Activated naive CD8-positive, alpha-beta T cell treated with anti-CD3 and anti-CD28 coated beads, Interleukin-2, amount 50 U/mL, for 24 hours (primary cell): ENCODE data around the gene SLC48A1.

Source experiments
- ATAC-seq: fragments of 150-1000 bp; cut with Tn5 transposase; one replicate; pipeline ENCODE4 v1.10.0; 2021
- DNase-seq: peaks from one replicate; pipeline ENCODE4 v3.0.0; 2021
- H3K27ac Mint-ChIP-seq: one replicate; pipeline ENCODE4 v1.8.0; 2021; ENCODE audit warnings: mild to moderate bottlenecking, mixed read lengths
- H3K27me3 Mint-ChIP-seq: one replicate; pipeline ENCODE4 v1.8.0; 2021; ENCODE audit warnings: mixed read lengths
- H3K36me3 Mint-ChIP-seq: one replicate; pipeline ENCODE4 v1.8.0; 2021; ENCODE audit warnings: low read depth, mixed read lengths
- H3K4me1 Mint-ChIP-seq: one replicate; pipeline ENCODE4 v1.8.0; 2021; ENCODE audit warnings: mixed read lengths
- H3K4me3 Mint-ChIP-seq: one replicate; pipeline ENCODE4 v1.8.0; 2021; ENCODE audit warnings: mild to moderate bottlenecking, moderate library complexity, mixed read lengths
- H3K9me3 Mint-ChIP-seq: one replicate; pipeline ENCODE4 v1.8.0; 2021; ENCODE audit warnings: mixed read lengths

The SLC48A1 gene

GRCh38 chr12:47773062-47773857, at the start of gene SLC48A1:
Gene SLC48A1, plus strand, starts transcription at chr12:47773238. Its CDS starts 67 bp downstream, at chr12:47773305.
- Mint-ChIP-seq H3K27me3 (peaks cover 2% of the 10 kb centered on the region), H3K4me3 (peak within 1 kb of the TSS; percentile 82), H3K4me1 (peaks cover 32% of the 10 kb centered on the region), H3K9me3 (no peaks in the 10 kb centered on the region), H3K36me3 (no peaks in the 10 kb centered on the region), H3K27ac (peak within 1 kb of the TSS; percentile 67)
- DNase-seq (peak; percentile 77), ATAC-seq (peak; percentile 60)

GRCh38 chr12:47725091-47725772, 47.8 kb upstream of the SLC48A1 start, which contains the start of gene ENDOU:
Gene ENDOU, minus strand, starts transcription at chr12:47725490. Its CDS starts 77 bp downstream, at chr12:47725413.
- ATAC-seq (no peak), DNase-seq (no peak)
- H3K9me3 Mint-ChIP-seq: no peaks in the 10 kb centered on the region
- H3K27me3 Mint-ChIP-seq: no peaks in the 10 kb centered on the region
- H3K4me3 Mint-ChIP-seq: no peak within 1 kb of the TSS
- no peaks in the 10 kb centered on the region for H3K36me3 Mint-ChIP-seq
- no peak within 1 kb of the TSS for H3K27ac Mint-ChIP-seq
- peaks cover 41% of the 10 kb centered on the region for H3K4me1 Mint-ChIP-seq

GRCh38 chr12:47725893-47726292, 47.1 kb upstream of the SLC48A1 start:
- Mint-ChIP-seq H3K27me3 (no peaks in the 10 kb centered on the region), H3K36me3 (no peaks in the 10 kb centered on the region), H3K9me3 (no peaks in the 10 kb centered on the region), H3K4me3 (no peak overlapping the region), H3K27ac (no peak overlapping the region), H3K4me1 (peaks cover 39% of the 10 kb centered on the region)
- ATAC-seq: peak; percentile 51
- DNase-seq: no peak

- H3K4me3 Mint-ChIP-seq: no peak overlapping the region
- H3K36me3 Mint-ChIP-seq: no peaks in the 10 kb centered on the region
- DNase-seq: no peak
- no peak for ATAC-seq
- H3K9me3 Mint-ChIP-seq: no peaks in the 10 kb centered on the region
- no peaks in the 10 kb centered on the region for H3K27me3 Mint-ChIP-seq
- H3K27ac Mint-ChIP-seq: no peak overlapping the region
- peaks cover 17% of the 10 kb centered on the region for H3K4me1 Mint-ChIP-seq
Observed at GRCh38 chr12:47729233-47729632, 43.8 kb upstream of the SLC48A1 start.

- H3K4me3 Mint-ChIP-seq: no peak overlapping the region
- no peaks in the 10 kb centered on the region for H3K27me3 Mint-ChIP-seq
- H3K27ac Mint-ChIP-seq: no peak overlapping the region
- DNase-seq (no peak), ATAC-seq (no peak)
- no peaks in the 10 kb centered on the region for H3K36me3 Mint-ChIP-seq
- peaks cover 12% of the 10 kb centered on the region for H3K4me1 Mint-ChIP-seq
- H3K9me3 Mint-ChIP-seq: no peaks in the 10 kb centered on the region
Observed at GRCh38 chr12:47730341-47730744, 42.7 kb upstream of the SLC48A1 start.

GRCh38 chr12:47731723-47732122, 41.3 kb upstream of the SLC48A1 start:
- no peaks in the 10 kb centered on the region for H3K4me1 Mint-ChIP-seq
- H3K4me3 Mint-ChIP-seq: no peak overlapping the region
- H3K27me3 Mint-ChIP-seq: no peaks in the 10 kb centered on the region
- no peaks in the 10 kb centered on the region for H3K36me3 Mint-ChIP-seq
- no peaks in the 10 kb centered on the region for H3K9me3 Mint-ChIP-seq
- DNase-seq (no peak), ATAC-seq (no peak)
- H3K27ac Mint-ChIP-seq: no peak overlapping the region

- H3K4me1 Mint-ChIP-seq: no peaks in the 10 kb centered on the region
- H3K27ac Mint-ChIP-seq: no peak overlapping the region
- ATAC-seq (no peak), DNase-seq (no peak)
- no peak overlapping the region for H3K4me3 Mint-ChIP-seq
- H3K9me3 Mint-ChIP-seq: no peaks in the 10 kb centered on the region
- H3K36me3 Mint-ChIP-seq: no peaks in the 10 kb centered on the region
- no peaks in the 10 kb centered on the region for H3K27me3 Mint-ChIP-seq
Observed at GRCh38 chr12:47732504-47732903, 40.5 kb upstream of the SLC48A1 start.

GRCh38 chr12:47733142-47733541, 39.9 kb upstream of the SLC48A1 start:
- no peaks in the 10 kb centered on the region for H3K36me3 Mint-ChIP-seq
- no peak for ATAC-seq

GRCh38 chr12:47734725-47735480, 38.1 kb upstream of the SLC48A1 start:
- no peaks in the 10 kb centered on the region for H3K27me3 Mint-ChIP-seq
- no peak for DNase-seq
- no peaks in the 10 kb centered on the region for H3K9me3 Mint-ChIP-seq
- peaks cover 6% of the 10 kb centered on the region for H3K4me1 Mint-ChIP-seq
- no peak overlapping the region for H3K27ac Mint-ChIP-seq
- ATAC-seq: no peak
- H3K36me3 Mint-ChIP-seq: no peaks in the 10 kb centered on the region
- H3K4me3 Mint-ChIP-seq: no peak overlapping the region

More at GRCh38 chr12:47733142-47733541, 39.9 kb upstream of the SLC48A1 start:
- H3K4me3 Mint-ChIP-seq: no peak overlapping the region
- DNase-seq: no peak
- no peaks in the 10 kb centered on the region for H3K27me3 Mint-ChIP-seq
- no peaks in the 10 kb centered on the region for H3K9me3 Mint-ChIP-seq
- no peaks in the 10 kb centered on the region for H3K4me1 Mint-ChIP-seq
- H3K27ac Mint-ChIP-seq: no peak overlapping the region

GRCh38 chr12:47735649-47736048, 37.4 kb upstream of the SLC48A1 start:
- DNase-seq: no peak
- H3K27ac Mint-ChIP-seq: no peak overlapping the region

GRCh38 chr12:47736216-47736615, 36.8 kb upstream of the SLC48A1 start:
- Mint-ChIP-seq H3K9me3 (no peaks in the 10 kb centered on the region), H3K36me3 (no peaks in the 10 kb centered on the region), H3K4me1 (peaks cover 18% of the 10 kb centered on the region), H3K4me3 (no peak overlapping the region), H3K27me3 (no peaks in the 10 kb centered on the region), H3K27ac (no peak overlapping the region)
- no peak for ATAC-seq
- no peak for DNase-seq

More at GRCh38 chr12:47735649-47736048, 37.4 kb upstream of the SLC48A1 start:
- Mint-ChIP-seq H3K27me3 (no peaks in the 10 kb centered on the region), H3K36me3 (no peaks in the 10 kb centered on the region), H3K4me3 (no peak overlapping the region), H3K9me3 (no peaks in the 10 kb centered on the region), H3K4me1 (peaks cover 12% of the 10 kb centered on the region)
- no peak for ATAC-seq

GRCh38 chr12:47736877-47737676, 36.0 kb upstream of the SLC48A1 start:
- H3K4me1 Mint-ChIP-seq: peaks cover 26% of the 10 kb centered on the region
- no peaks in the 10 kb centered on the region for H3K9me3 Mint-ChIP-seq
- no peaks in the 10 kb centered on the region for H3K36me3 Mint-ChIP-seq
- no peak for ATAC-seq
- DNase-seq: no peak
- H3K4me3 Mint-ChIP-seq: no peak overlapping the region
- H3K27me3 Mint-ChIP-seq: no peaks in the 10 kb centered on the region
- no peak overlapping the region for H3K27ac Mint-ChIP-seq

- no peak for DNase-seq
- no peak overlapping the region for H3K4me3 Mint-ChIP-seq
- H3K36me3 Mint-ChIP-seq: no peaks in the 10 kb centered on the region
- ATAC-seq: no peak
- peaks cover 26% of the 10 kb centered on the region for H3K4me1 Mint-ChIP-seq
- no peak overlapping the region for H3K27ac Mint-ChIP-seq
- H3K27me3 Mint-ChIP-seq: no peaks in the 10 kb centered on the region
- H3K9me3 Mint-ChIP-seq: no peaks in the 10 kb centered on the region
Observed at GRCh38 chr12:47737936-47738594, 35.0 kb upstream of the SLC48A1 start.
